Astrocyte (in vitro differentiated cells and primary cell): ENCODE data around the gene CRADD. TPM values are rescaled to one million over a fixed set of nuclear protein-coding genes. Genes with fewer than 3 reads are reported as not detected.

Experiments used
- DNase-seq: peaks from one replicate; pipeline ENCODE4 v3.0.0-alpha.2; 2010; ENCODE audit warnings: low read depth
- FAIRE-seq: peaks from 2 replicates; lab custom pipeline; 2011; peaks lifted over from hg19 to GRCh38; lab: Jason Lieb, UNC
- H2AFZ ChIP-seq: 2 replicates; pipeline ENCODE4 v1.6.0; 2012; ENCODE audit warnings: low read depth, low read length, inconsistent platforms
- H3K27ac ChIP-seq: 2 replicates; pipeline ENCODE4 v1.5.1; 2011; ENCODE audit warnings: low read depth, low read length, inconsistent platforms
- H3K27me3 ChIP-seq: 2 replicates; pipeline ENCODE4 v1.6.0; 2011; ENCODE audit warnings: low read length, inconsistent platforms; ENCODE audit not compliant: insufficient read depth
- H3K36me3 ChIP-seq: 2 replicates; pipeline ENCODE4 v1.5.1; 2011; ENCODE audit warnings: low read length, inconsistent platforms; ENCODE audit not compliant: insufficient read depth
- H3K4me1 ChIP-seq: 2 replicates; pipeline ENCODE4 v1.5.1; 2011; ENCODE audit warnings: low read length, inconsistent platforms; ENCODE audit not compliant: insufficient read depth
- H3K4me2 ChIP-seq: 2 replicates; pipeline ENCODE4 v1.6.0; 2012; ENCODE audit warnings: low read length, inconsistent platforms
- H3K4me3 ChIP-seq: 2 replicates; pipeline ENCODE4 v1.5.1; 2011; ENCODE audit warnings: low read depth, mild to moderate bottlenecking, low read length, inconsistent platforms; ENCODE audit not compliant: insufficient read depth
- H3K79me2 ChIP-seq: 2 replicates; pipeline ENCODE4 v1.6.0; 2012; ENCODE audit warnings: mild to moderate bottlenecking, low read length, inconsistent platforms; ENCODE audit not compliant: insufficient read depth
- H3K9ac ChIP-seq: 2 replicates; pipeline ENCODE4 v1.6.0; 2012; ENCODE audit warnings: mild to moderate bottlenecking, low read length, inconsistent platforms
- H3K9me3 ChIP-seq: 2 replicates; pipeline ENCODE4 v1.5.1; 2012; ENCODE audit warnings: low read depth, mild to moderate bottlenecking, low read length, inconsistent platforms; ENCODE audit not compliant: insufficient read depth
- H4K20me1 ChIP-seq: 2 replicates; pipeline ENCODE4 v1.6.0; 2012; ENCODE audit warnings: low read length, inconsistent platforms; ENCODE audit not compliant: insufficient read depth
- H3K27ac Mint-ChIP-seq: one replicate; pipeline ENCODE4 v1.8.0; 2021; ENCODE audit warnings: mild to moderate bottlenecking, mixed read lengths; ENCODE audit not compliant: unreplicated experiment
- H3K27me3 Mint-ChIP-seq: one replicate; pipeline ENCODE4 v1.8.0; 2021; ENCODE audit warnings: low read depth, mixed read lengths; ENCODE audit not compliant: unreplicated experiment
- H3K36me3 Mint-ChIP-seq: one replicate; pipeline ENCODE4 v1.8.0; 2021; ENCODE audit warnings: low read depth, mixed read lengths; ENCODE audit not compliant: unreplicated experiment
- H3K4me1 Mint-ChIP-seq: one replicate; pipeline ENCODE4 v1.8.0; 2021; ENCODE audit warnings: low read depth, mixed read lengths; ENCODE audit not compliant: unreplicated experiment
- H3K4me3 Mint-ChIP-seq: one replicate; pipeline ENCODE4 v1.8.0; 2021; ENCODE audit warnings: mild to moderate bottlenecking, moderate library complexity, mixed read lengths; ENCODE audit not compliant: unreplicated experiment
- H3K9me3 Mint-ChIP-seq: one replicate; pipeline ENCODE4 v1.8.0; 2021; ENCODE audit warnings: mild to moderate bottlenecking, mixed read lengths; ENCODE audit not compliant: unreplicated experiment
- CTCF ChIP-seq: IDR thresholded peaks from 2 replicates; pipeline ENCODE4 v1.5.1; 2011; ENCODE audit warnings: low read depth, mild to moderate bottlenecking, inconsistent platforms, low read length, moderate library complexity; ENCODE audit not compliant: insufficient read depth
- EZH2 ChIP-seq: IDR thresholded peaks from 2 replicates; pipeline ENCODE4 v1.6.1; 2012; ENCODE audit warnings: mild to moderate bottlenecking, low read length, inconsistent platforms; ENCODE audit not compliant: insufficient read depth
- total RNA-seq: library from RNA; stranded (reverse); gene quantifications from 2 replicates; pipeline ENCODE4 v1.2.1, GENCODE V29; 2021

Gene CRADD
- total RNA-seq, 1 donor from 2014 or later, result 8.8 TPM

DNA sequence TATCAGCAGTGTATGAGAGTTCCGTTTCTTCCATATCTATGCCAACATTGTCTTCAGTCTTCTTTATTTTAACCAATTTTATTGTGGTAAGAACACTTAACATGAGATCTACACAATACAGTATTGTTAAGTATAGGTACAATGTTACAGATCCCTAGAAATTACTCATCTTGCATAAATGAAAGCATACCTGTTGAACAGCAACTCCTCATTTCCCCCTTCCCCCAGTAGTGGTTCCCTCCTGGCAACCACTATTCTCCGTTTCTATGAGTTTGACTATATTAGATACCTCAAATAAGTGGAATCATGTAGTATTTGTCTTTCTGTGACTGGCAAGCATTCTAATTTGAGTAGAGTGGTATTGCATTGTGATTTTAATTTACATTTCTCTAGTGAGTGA is 150.5 kb downstream of the CRADD start:
- H3K4me3 ChIP-seq, result no peak overlapping the region
- FAIRE-seq, result no peak
- H3K27ac Mint-ChIP-seq, result no peak overlapping the region

DNA sequence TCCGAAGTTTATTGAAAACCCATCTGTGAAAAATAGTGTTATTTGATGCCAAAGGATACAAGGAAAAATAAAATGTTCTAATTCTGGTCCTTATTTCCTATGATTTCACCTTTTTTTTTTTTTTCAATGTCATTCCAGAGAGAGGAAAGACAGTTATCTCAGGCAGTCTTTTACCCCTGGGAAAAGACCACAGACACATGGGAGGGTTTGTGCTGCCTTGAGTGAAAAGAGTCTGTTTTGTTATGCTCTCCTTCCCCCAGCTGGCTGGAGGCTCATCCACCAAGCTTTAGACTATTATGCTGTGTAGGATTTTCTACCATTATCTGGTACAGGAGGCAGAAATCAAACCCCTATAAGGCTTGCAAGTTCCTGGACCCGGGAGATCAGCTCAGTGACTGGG is 151.8 kb downstream of the CRADD start:
- no peaks in the 10 kb centered on the region for H3K79me2 ChIP-seq
- no peak overlapping the region for H3K9ac ChIP-seq
- FAIRE-seq (no peak), DNase-seq (no peak)
- no peak overlapping the region for H3K27ac Mint-ChIP-seq
- no peaks in the 10 kb centered on the region for H3K9me3 Mint-ChIP-seq
- no peaks in the 10 kb centered on the region for H3K9me3 ChIP-seq
- no peak overlapping the region for H3K27ac ChIP-seq
- no peak overlapping the region for H3K4me2 ChIP-seq
- peaks cover 3% of the 10 kb centered on the region for H3K4me1 Mint-ChIP-seq
- TF ChIP-seq EZH2, result no peak
- H3K27me3 ChIP-seq, result no peaks in the 10 kb centered on the region
- H3K27me3 Mint-ChIP-seq, result no peaks in the 10 kb centered on the region
- peaks cover 14% of the 10 kb centered on the region for H3K4me1 ChIP-seq
- no peaks in the 10 kb centered on the region for H3K36me3 ChIP-seq
- H4K20me1 ChIP-seq, result no peaks in the 10 kb centered on the region
- H3K4me3 ChIP-seq, result no peak overlapping the region
- H2AFZ ChIP-seq, result no peak overlapping the region
- H3K36me3 Mint-ChIP-seq, result no peaks in the 10 kb centered on the region
- no peak overlapping the region for H3K4me3 Mint-ChIP-seq

More for the DNA sequence above, 150.5 kb downstream of the CRADD start:
- no peak overlapping the region for H3K4me3 Mint-ChIP-seq
- no peak overlapping the region for H3K9ac ChIP-seq
- H3K4me2 ChIP-seq, result no peak overlapping the region
- H3K27ac ChIP-seq, result no peak overlapping the region
- TF ChIP-seq EZH2 (no peak), CTCF (no peak)
- no peaks in the 10 kb centered on the region for H4K20me1 ChIP-seq
- peaks cover 20% of the 10 kb centered on the region for H3K4me1 ChIP-seq
- no peaks in the 10 kb centered on the region for H3K79me2 ChIP-seq
- H3K36me3 ChIP-seq, result no peaks in the 10 kb centered on the region
- no peaks in the 10 kb centered on the region for H3K9me3 Mint-ChIP-seq
- no peak for DNase-seq
- H3K27me3 ChIP-seq, result no peaks in the 10 kb centered on the region
- H3K4me1 Mint-ChIP-seq, result peaks cover 3% of the 10 kb centered on the region
- H3K9me3 ChIP-seq, result no peaks in the 10 kb centered on the region
- H2AFZ ChIP-seq, result no peak overlapping the region
- H3K36me3 Mint-ChIP-seq, result no peaks in the 10 kb centered on the region
- H3K27me3 Mint-ChIP-seq, result no peaks in the 10 kb centered on the region

DNA sequence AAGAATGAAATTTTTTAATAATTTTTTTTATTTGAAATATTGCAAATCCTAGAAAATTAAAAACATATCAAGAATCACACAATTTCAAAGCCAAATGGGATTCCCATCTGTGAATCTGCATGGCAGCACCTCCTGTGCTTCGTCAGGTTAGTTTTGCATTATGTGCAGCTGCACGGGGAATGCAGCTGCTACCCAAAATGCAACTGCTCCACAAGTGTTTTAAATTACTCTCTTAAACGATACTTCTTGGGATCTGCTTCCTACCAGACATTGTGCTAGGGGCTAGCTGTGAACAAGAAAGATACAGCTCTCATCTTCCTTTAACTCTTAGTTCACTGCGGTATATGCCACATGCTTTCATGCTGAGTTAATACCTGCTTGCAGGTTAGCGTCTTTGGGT is 154.2 kb downstream of the CRADD start:
- H3K9me3 Mint-ChIP-seq, result no peaks in the 10 kb centered on the region
- no peak overlapping the region for H3K4me3 Mint-ChIP-seq
- H3K36me3 ChIP-seq, result no peaks in the 10 kb centered on the region
- H3K79me2 ChIP-seq, result no peaks in the 10 kb centered on the region
- no peaks in the 10 kb centered on the region for H3K4me1 Mint-ChIP-seq
- no peak overlapping the region for H3K27ac ChIP-seq
- no peak overlapping the region for H3K9ac ChIP-seq
- no peaks in the 10 kb centered on the region for H3K36me3 Mint-ChIP-seq
- no peaks in the 10 kb centered on the region for H4K20me1 ChIP-seq
- H3K4me1 ChIP-seq, result peaks cover 2% of the 10 kb centered on the region
- no peaks in the 10 kb centered on the region for H3K27me3 ChIP-seq
- no peak overlapping the region for H3K4me2 ChIP-seq
- H2AFZ ChIP-seq, result no peak overlapping the region
- DNase-seq (no peak), FAIRE-seq (no peak)
- no peak overlapping the region for H3K4me3 ChIP-seq
- TF ChIP-seq EZH2 (no peak), CTCF (no peak)
- H3K27ac Mint-ChIP-seq, result no peak overlapping the region
- H3K9me3 ChIP-seq, result no peaks in the 10 kb centered on the region
- H3K27me3 Mint-ChIP-seq, result no peaks in the 10 kb centered on the region
